MCF 10A (cell line): ENCODE data around the gene PLD5. TPM values are rescaled to one million over a fixed set of nuclear protein-coding genes. Genes with fewer than 3 reads are reported as not detected.
"Not testable (repeated sequence)": the region's sequence is repeated elsewhere in the genome, so short reads cannot be mapped to it uniquely, and the experiment has no call there.

Source experiments
- BruUV-seq: library from RNA; stranded (reverse); fragments of 400-500 nt; replicated peaks from 2 replicates; lab custom pipeline; 2021; lab: Mats Ljungman, UMichigan
- CTCF ChIA-PET: fragments of 300-600 bp; sonication (Branson Sonifier 250); formaldehyde crosslinking; extraction: SDS; loops from one replicate; lab custom pipeline; 2021; ENCODE audit warnings: antibody characterized with exemption, inconsistent platforms; lab: Yijun Ruan, JAX
- POLR2A ChIA-PET: fragments of 300-600, 350-650 bp; sonication (Branson Sonifier 250); formaldehyde crosslinking; extraction: SDS; loops from one replicate; lab custom pipeline; 2020; ENCODE audit warnings: antibody characterized with exemption, inconsistent platforms; lab: Yijun Ruan, JAX
- DNase-seq: peaks from one replicate; pipeline ENCODE4 v3.0.0-alpha.2; 2018; ENCODE audit not compliant: unreplicated experiment
- H3K27ac Mint-ChIP-seq: one replicate; pipeline ENCODE4 v1.8.0; 2022; ENCODE audit warnings: mild to moderate bottlenecking, low read depth, mixed read lengths; ENCODE audit not compliant: unreplicated experiment
- H3K27me3 Mint-ChIP-seq: one replicate; pipeline ENCODE4 v1.8.0; 2022; ENCODE audit warnings: mixed read lengths; ENCODE audit not compliant: insufficient read depth, unreplicated experiment
- H3K36me3 Mint-ChIP-seq: one replicate; pipeline ENCODE4 v1.8.0; 2022; ENCODE audit warnings: mild to moderate bottlenecking, moderate library complexity, mixed read lengths; ENCODE audit not compliant: insufficient read depth, unreplicated experiment
- H3K4me1 Mint-ChIP-seq: one replicate; pipeline ENCODE4 v1.8.0; 2022; ENCODE audit warnings: mixed read lengths; ENCODE audit not compliant: insufficient read depth, unreplicated experiment
- H3K4me3 Mint-ChIP-seq: one replicate; pipeline ENCODE4 v1.8.0; 2022; ENCODE audit warnings: mild to moderate bottlenecking, moderate library complexity, mixed read lengths; ENCODE audit not compliant: unreplicated experiment
- H3K9me3 Mint-ChIP-seq: one replicate; pipeline ENCODE4 v1.8.0; 2022; ENCODE audit warnings: mixed read lengths; ENCODE audit not compliant: unreplicated experiment
- intact Hi-C: fragments of 100-400 bp; cut with micrococcal nuclease; formaldehyde crosslinking; loops from 2 replicates; pipeline ENCODE4 v1.14.1; 2022
- total RNA-seq: library from RNA; stranded (reverse); gene quantifications from 2 replicates; pipeline ENCODE4 v1.2.3, GENCODE V29; 2022
- TF ChIP-seq, protein P1 (sequence below): fragments of 200-600 bp; IDR thresholded peaks from one replicate; pipeline ENCODE4 v1.8.0; 2022; ENCODE audit warnings: antibody characterized with exemption, mild to moderate bottlenecking; ENCODE audit not compliant: unreplicated experiment

PLD5 gene
- total RNA-seq, 1 experiment from 2014 or later: 18.3 TPM

DNA sequence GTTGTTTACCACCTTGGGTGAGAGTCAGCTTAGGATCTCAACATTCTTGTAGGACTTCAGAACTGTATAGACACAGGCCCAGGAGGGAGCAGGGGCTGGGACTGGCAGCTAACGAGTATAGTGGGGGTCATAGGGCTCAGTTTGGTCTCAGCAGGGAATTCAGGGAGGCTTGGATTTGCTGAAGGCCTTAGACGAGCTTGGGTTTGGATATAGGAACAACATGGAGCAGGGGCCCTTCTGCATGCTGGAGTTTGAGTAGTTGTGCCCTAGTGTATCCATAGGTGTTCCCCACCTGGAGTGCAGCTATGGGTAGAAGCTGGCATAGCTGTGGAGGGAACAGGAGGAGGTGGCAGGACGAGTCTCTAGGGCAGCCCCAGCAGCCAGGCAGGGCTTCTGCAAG, 462.2 kb downstream of the PLD5 start:
- Mint-ChIP-seq H3K9me3 (no peaks in the 10 kb centered on the region), H3K36me3 (no peaks in the 10 kb centered on the region), H3K27ac (no peak overlapping the region), H3K4me1 (no peaks in the 10 kb centered on the region), H3K27me3 (no peaks in the 10 kb centered on the region), H3K4me3 (no peak overlapping the region)
- TF ChIP-seq, protein P1, sequence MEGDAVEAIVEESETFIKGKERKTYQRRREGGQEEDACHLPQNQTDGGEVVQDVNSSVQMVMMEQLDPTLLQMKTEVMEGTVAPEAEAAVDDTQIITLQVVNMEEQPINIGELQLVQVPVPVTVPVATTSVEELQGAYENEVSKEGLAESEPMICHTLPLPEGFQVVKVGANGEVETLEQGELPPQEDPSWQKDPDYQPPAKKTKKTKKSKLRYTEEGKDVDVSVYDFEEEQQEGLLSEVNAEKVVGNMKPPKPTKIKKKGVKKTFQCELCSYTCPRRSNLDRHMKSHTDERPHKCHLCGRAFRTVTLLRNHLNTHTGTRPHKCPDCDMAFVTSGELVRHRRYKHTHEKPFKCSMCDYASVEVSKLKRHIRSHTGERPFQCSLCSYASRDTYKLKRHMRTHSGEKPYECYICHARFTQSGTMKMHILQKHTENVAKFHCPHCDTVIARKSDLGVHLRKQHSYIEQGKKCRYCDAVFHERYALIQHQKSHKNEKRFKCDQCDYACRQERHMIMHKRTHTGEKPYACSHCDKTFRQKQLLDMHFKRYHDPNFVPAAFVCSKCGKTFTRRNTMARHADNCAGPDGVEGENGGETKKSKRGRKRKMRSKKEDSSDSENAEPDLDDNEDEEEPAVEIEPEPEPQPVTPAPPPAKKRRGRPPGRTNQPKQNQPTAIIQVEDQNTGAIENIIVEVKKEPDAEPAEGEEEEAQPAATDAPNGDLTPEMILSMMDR: no peak
- no TSS peak for BruUV-seq
- ChIA-PET CTCF (interaction anchor here (0.7 to 0.8 kb wide), 2 partner anchors 83 to 216 kb away, joined by 3 read pairs; no protein-coding TSS in a partner anchor), POLR2A (no interaction called here)
- DNase-seq: no peak
- intact Hi-C loops: no loop called here

DNA sequence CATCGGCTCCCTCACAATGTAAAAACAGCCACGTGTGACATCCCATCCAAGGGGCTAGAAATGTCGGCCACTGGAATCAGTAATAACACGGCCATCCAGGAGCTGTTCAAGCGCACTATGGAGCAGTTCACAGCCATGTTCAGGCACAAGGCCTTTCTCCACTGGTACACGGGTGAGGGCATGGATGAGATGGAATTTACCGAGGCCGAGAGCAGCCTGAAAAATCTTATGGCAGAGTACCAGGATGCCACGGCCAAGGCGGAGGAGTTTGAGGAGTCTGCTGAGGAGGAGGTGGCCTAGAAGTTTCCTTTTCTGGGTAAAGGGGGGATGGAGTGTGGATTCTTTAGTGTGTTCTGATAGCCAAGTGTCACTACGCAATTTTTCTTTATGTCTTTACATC, 464.5 kb downstream of the PLD5 start:
- TF ChIP-seq, protein P1: no peak
- intact Hi-C loops: no loop called here
- no peaks in the 10 kb centered on the region for H3K36me3 Mint-ChIP-seq
- no peaks in the 10 kb centered on the region for H3K27me3 Mint-ChIP-seq
- CTCF ChIA-PET: interaction anchor here (0.6 to 1.0 kb wide), 3 partner anchors 19 to 448 kb away, joined by 3 read pairs; no protein-coding TSS in a partner anchor
- no peak overlapping the region for H3K4me3 Mint-ChIP-seq
- no peak overlapping the region for H3K27ac Mint-ChIP-seq
- H3K4me1 Mint-ChIP-seq: no peaks in the 10 kb centered on the region
- no peaks in the 10 kb centered on the region for H3K9me3 Mint-ChIP-seq
- POLR2A ChIA-PET: interaction anchor here (0.6 kb wide), 1 partner anchor 339 kb away, joined by 3 read pairs; no protein-coding TSS in a partner anchor
- no TSS peak for BruUV-seq
- no peak for DNase-seq

DNA sequence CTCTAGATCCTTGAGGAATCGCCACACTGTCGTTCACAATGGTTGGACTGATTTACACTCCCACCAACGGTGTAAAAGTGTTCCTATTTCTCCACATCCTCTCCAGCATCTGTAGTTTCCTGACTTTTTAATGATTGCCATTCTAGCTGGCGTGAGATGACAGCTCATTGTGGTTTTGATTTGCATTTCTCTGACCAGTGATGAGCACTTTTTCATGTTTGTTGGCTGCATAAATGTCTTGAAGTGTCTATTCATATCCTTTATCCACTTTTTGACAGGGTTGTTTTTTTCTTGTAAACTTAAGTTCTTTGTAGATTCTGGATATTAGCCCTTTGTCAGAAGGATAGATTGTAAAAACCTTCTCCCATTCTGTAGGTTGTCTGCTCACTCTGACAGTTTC, 465.9 kb downstream of the PLD5 start:
- CTCF ChIA-PET, H3K36me3 Mint-ChIP-seq, H3K4me3 Mint-ChIP-seq, POLR2A ChIA-PET, H3K9me3 Mint-ChIP-seq, H3K27me3 Mint-ChIP-seq, intact Hi-C loops, H3K27ac Mint-ChIP-seq, DNase-seq, H3K4me1 Mint-ChIP-seq, BruUV-seq: not testable (repeated sequence)

DNA sequence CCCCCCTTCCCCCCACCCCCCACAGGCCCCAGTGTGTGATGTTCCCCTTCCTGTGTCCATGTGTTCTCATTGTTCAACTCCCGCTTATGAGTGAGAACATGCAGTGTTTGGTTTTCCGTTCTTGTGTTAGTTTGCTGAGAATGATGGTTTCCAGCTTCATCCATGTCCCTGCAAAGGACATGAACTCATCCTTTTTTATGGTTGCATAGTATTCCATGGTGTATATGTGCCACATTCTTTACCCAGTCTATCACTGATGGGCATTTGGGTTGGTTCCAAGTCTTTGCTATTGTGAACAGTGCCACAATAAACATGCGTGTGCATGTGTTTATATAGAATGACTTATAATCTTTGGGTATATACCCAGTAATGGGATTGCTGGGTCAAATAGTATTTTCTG, 466.3 kb downstream of the PLD5 start:
- H3K27ac Mint-ChIP-seq, H3K36me3 Mint-ChIP-seq, H3K9me3 Mint-ChIP-seq, DNase-seq, H3K27me3 Mint-ChIP-seq, BruUV-seq, H3K4me3 Mint-ChIP-seq, intact Hi-C loops, H3K4me1 Mint-ChIP-seq, POLR2A ChIA-PET: not testable (repeated sequence)
- CTCF ChIA-PET: interaction anchor here (0.6 kb wide), 1 partner anchor 24 kb away, joined by 3 read pairs; no protein-coding TSS in a partner anchor

DNA sequence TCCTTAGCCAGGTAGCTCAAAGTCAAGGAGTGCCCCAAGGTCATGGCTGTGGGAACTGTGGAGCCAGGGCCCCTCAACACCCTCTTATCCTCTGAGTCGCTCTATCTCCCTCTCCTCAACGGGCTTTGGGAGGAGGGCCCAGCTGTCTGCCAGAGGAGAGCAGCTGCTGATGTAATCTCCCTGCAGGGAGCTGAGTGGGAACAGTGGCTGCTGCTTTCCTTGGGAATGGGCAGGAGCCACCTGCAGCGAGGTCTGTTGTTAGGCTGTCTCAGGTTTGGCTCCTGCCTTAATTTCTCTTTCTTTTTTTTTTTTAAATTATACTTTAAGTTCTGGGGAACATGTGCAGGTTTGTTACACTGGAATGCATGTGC, 466.8 kb downstream of the PLD5 start:
- ChIA-PET POLR2A (no interaction called here), CTCF (interaction anchor here (0.6 kb wide), 1 partner anchor 23 kb away, joined by 3 read pairs; no protein-coding TSS in a partner anchor)
- intact Hi-C loops: no loop called here
- Mint-ChIP-seq H3K27ac (no peak overlapping the region), H3K4me3 (no peak overlapping the region), H3K4me1 (no peaks in the 10 kb centered on the region), H3K36me3 (no peaks in the 10 kb centered on the region), H3K9me3 (no peaks in the 10 kb centered on the region), H3K27me3 (no peaks in the 10 kb centered on the region)
- no peak for DNase-seq
- TF ChIP-seq, protein P1: no peak
- BruUV-seq: no TSS peak
